ENCODE data around the gene LMNB1. TPM values are rescaled to one million over a fixed set of nuclear protein-coding genes. Genes with fewer than 3 reads are reported as not detected.

The LMNB1 gene
- total RNA-seq, 1 donor from 2014 or later, result 293 TPM

DNA sequence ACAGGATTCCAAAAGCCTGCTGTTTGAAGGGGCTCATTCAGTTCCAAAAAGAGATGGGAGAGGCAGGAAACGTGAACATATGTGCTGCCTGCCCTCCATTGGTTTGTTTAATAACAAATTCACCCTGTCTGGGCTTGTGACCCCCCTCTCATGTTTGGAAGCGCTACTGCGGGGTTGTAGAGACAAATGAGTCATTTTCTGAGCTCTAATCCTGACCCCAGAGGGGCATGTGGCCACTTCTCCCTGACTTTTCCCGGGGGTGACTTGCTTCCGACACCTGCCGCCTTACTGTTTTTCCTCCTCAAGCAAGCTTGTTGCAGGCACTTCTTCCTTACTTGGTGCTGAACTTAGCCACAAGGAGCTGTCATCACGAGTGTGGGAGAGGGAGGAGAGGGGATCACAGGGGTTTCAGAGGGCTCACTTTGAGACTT, 75.9 kb downstream of the LMNB1 start:
- intact Hi-C loops (cut with micrococcal nuclease), result loop anchor here (1.0 to 5.0 kb wide), 5 partner anchors 9 to 219 kb away; partner anchors contain the start of genes C5orf63 and MARCHF3

DNA sequence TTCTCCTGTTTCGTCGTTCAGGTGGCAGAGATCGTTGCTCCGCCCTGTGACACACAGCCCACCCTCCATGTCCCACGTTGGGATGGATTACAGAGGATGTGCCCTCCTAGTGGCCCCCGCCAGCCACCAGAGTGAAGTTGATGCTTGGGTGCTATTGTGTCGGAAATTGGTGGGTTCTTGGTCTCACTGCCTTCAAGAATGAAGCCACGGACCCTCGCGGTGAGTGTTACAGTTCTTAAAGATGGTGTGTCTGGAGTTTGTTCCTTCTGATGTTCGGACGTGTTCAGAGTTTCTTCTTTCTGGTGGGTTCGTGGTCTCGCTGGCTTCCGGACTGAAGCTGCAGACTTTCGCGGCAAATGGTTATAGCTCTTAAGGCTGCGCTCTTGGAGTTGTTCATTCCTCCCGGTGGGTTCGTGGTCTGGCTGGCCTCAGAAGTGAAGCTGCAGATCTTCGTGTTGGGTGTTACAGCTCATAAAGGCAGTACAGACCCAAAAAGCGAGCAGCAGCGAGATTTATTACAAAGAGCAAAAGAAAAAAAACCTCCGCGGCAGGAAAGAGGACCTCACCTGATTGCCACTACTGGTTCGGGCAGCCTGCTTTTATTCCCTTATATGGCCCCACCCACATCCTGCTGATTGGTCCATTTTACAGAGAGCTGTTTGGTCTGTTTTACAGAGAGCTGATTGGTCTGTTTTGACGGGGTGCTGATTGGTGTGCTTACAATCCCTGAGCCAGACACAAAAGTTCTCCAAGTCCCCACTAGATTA, 76.8 kb downstream of the LMNB1 start:
- intact Hi-C loops (cut with micrococcal nuclease), result loop anchor here (5.0 kb wide), 4 partner anchors 41 to 219 kb away; partner anchors contain the start of genes C5orf63 and MARCHF3

DNA sequence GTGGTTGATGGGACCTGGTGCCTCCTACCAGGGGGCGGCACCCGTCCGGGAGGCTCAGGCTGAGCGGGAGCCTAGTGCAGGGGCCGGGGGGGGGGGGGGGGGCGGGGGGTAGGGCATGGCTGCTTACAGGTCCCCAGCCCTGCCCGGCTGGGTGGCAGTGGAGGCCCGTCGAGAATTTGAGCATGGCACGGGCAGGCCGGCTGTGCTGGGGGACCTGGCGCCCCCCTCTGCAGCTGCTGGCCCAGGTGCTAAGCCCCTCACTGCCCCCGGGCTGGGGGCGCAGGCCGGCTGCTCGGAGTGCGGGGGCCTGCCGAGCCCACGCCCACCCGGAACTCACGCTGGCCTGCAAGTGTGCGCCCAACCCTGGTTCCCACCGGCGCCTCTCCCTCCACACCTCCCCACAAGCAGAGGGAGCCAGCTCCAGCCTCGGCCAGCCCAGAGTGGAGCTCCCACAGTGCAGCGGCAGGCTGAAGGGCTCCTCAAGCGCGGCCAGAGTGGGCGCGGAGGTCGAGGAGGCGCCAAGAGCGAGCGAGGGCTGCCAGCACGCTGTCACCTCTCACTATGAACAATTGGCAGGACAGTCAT, 77.7 kb downstream of the LMNB1 start:
- intact Hi-C loops (cut with micrococcal nuclease), result loop anchor here (5.0 kb wide), 4 partner anchors 42 to 218 kb away; partner anchors contain the start of genes C5orf63 and MARCHF3

DNA sequence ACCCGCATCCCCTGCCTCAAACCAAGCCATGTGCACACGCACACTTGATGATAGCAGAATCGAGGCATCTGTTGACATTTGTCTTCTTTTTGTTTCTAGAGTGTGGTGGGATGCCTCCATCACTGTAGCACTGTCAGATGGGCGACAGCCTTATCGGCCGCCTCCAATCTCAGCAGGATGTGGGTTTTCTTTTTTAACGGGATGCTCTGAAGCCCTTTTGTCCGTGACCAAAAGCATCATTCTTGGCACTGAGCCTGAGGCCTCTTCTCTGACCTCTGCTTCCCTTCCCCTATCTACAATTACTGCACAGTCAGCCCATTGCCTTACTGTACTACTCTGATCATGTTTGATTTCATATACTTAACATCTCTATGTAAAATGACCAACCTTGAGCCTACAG, 78.3 kb downstream of the LMNB1 start:
- intact Hi-C loops (cut with micrococcal nuclease), result no loop called here

GRCh38 chr5:126857472-126858410, 80.8 kb downstream of the LMNB1 start:
- intact Hi-C loops (cut with micrococcal nuclease), result no loop called here

- intact Hi-C loops (cut with micrococcal nuclease), result no loop called here
Observed at GRCh38 chr5:126858441-126858840, 81.5 kb downstream of the LMNB1 start.

- intact Hi-C loops (cut with micrococcal nuclease), result no loop called here
Observed at GRCh38 chr5:126863402-126863801, 86.5 kb downstream of the LMNB1 start.

- intact Hi-C loops (cut with micrococcal nuclease), result no loop called here
Observed at GRCh38 chr5:126864042-126864688, 87.2 kb downstream of the LMNB1 start.

- intact Hi-C loops (cut with micrococcal nuclease), result no loop called here
Observed at GRCh38 chr5:126865299-126865698, 88.4 kb downstream of the LMNB1 start.

DNA sequence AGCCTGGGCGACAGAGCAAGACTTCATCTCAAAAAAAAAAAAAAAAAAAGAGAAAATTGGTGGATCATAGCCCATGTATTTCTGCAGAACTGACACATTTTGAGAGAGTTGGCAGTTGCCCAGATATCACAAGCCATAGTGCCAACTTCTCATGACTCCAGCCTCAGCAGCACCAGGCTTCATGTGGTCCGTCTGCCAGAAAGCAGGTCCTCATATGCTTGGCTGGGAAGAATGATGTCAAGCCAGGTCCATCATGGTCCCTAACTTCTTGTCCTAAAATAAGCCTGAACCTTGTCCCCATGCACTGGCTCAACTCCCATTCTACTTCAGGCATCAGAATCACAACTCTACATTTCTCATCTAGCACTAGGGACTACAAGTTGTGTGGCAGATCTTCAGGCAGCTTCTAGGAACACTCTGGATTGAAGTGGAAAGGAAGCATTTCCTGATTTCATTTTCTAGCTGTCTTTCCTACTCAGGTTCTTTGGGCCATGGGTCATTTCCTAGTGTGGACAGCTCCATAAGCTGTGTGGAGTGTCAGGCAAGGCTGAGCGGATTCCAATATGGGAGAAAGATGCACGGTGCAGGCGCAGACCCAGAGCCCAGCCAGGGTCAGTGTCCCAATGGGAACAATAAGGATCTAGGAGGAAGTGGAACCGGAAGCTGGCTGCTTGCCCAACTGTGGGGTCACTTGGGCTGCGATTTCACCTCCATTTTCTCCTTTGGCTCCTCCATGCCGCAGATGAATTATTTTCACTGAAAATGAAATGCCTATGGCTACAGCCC, 90.1 kb downstream of the LMNB1 start:
- intact Hi-C loops (cut with micrococcal nuclease), result no loop called here

DNA sequence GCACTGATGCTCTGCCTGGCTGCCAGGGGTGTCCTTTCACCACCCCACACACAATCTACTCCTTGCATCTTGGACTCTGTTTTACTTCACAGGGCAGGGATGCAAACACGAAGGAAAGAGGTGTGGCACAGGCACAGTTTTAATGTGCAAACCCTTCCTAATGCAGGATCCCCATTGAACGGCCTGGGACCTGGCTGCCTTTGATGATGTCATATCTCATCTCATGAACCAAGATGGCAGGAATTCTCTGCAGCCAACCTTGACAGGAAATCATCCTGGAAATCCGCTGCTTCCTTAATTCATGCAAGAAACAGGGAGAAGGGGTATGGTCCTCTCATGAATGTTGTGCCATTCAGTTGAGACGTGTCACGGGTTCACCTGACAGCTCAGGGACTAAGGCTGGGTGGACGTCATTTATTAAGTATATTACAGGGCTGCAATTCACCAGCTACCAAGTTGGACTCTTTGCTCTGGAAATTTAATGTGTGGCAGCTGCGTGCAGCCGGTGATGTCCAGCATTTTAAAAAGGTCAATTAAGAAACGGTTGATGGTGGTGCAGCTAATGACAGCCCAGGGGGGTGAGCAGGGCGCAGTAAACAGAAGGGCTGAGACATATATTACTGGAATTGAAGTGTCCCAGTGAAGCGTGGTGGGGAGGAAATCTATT, 91.5 kb downstream of the LMNB1 start:
- intact Hi-C loops (cut with micrococcal nuclease), result no loop called here

DNA sequence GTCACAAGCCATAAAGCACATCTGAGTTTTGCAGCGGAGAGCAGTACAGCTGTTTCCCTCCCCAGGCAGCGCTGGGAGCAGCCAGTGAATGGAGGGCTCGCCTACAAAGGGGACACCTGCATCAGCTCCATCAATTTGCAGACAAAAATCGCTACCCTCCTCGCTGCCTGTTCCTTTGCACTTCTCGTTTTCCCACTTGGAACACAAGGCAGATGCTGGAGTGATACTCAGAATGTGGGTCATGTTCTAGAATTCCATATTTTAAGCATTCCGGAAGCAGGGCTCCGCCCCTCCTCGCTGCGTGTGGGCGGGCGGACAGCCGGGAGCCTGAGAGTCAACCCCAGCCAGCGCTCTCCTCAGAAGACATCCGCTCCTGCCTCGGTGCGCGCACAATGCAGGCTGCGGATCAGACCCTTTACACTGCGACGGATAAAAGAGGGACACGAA, 92.1 kb downstream of the LMNB1 start:
- intact Hi-C loops (cut with micrococcal nuclease), result no loop called here

GRCh38 chr5:126871441-126871840, 94.5 kb downstream of the LMNB1 start:
- intact Hi-C loops (cut with micrococcal nuclease), result no loop called here

DNA sequence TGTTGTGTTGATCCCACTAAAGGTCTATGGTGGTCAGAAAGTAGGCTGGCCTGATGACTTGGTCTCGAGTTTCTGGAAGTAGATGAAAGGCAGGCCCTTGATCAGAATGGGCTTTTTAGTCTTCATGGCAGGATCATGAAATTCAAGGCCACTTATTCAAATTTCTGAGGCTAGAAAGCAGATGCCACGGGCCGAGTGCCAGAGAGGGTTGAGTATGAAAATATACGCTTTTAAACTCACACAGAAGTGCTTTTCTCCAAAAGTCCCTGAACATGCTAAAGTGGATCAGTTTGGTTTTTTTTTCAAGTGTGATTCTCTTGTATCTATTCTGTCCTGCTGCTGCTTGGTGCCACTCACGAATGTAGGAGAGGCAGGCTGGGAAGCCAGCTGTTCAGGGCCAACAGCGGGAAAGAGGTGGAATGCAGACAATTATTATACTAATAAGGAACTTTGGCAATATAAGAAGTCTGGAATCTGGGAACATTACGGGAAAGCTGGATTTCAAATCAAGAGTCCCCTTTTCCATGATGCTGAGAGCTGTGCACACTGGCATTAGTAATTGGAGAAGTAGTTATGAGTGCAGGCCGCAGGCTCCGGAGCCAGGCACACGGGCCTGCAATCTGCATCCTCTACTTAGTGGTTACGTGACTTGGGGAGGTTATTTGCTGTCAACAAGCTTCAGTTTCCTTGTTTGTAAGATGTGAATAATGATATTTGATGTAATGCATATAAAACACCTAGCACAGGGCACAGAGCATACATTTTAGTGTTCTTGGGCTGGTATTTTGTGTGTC, 95.8 kb downstream of the LMNB1 start:
- intact Hi-C loops (cut with micrococcal nuclease), result no loop called here

GRCh38 chr5:126875303-126875785, 98.4 kb downstream of the LMNB1 start:
- intact Hi-C loops (cut with micrococcal nuclease), result no loop called here

DNA sequence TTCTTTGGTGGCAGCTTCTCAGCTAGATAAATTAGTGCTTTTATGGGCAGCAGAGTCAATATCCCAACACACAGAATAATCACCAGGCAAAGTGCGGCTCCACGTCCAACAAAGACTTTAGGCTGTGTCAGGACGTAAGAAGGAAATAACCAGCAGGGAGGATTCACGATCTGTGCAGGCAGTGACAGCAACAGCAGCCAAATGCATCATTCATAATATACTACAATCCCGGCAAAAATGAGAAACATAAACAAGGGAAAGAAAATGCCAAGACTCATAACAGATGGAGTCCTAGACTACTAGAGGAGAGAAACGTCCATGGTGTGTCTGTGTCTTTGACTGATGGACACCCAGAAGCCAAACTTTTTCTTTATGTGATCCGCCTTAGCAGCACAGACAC, 100.7 kb downstream of the LMNB1 start:
- intact Hi-C loops (cut with micrococcal nuclease), result no loop called here

DNA sequence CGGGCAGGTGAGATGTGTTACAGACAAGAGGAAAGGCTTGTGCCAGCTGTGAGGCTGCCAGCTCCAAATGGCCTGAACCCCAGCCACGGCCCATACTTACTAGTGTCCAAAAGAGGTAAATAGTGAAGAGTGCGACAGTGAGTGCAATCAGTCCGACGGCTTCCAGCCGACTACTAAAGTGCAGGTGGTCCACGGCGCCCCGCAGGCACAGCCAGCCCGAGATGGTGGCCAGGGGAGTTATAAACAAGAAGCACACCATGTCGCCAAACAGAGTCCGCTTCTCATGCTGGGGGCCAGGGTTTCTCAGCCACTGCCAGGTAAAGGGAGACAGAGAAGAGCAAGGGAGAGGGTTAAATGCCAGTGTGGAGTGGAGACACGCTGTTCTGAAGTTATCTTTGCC, 101.1 kb downstream of the LMNB1 start:
- intact Hi-C loops (cut with micrococcal nuclease), result no loop called here

- intact Hi-C loops (cut with micrococcal nuclease), result no loop called here
Observed at GRCh38 chr5:126878634-126879033, 101.7 kb downstream of the LMNB1 start.
